ENCODE results near the gene LSM10.

The LSM10 gene

DNA sequence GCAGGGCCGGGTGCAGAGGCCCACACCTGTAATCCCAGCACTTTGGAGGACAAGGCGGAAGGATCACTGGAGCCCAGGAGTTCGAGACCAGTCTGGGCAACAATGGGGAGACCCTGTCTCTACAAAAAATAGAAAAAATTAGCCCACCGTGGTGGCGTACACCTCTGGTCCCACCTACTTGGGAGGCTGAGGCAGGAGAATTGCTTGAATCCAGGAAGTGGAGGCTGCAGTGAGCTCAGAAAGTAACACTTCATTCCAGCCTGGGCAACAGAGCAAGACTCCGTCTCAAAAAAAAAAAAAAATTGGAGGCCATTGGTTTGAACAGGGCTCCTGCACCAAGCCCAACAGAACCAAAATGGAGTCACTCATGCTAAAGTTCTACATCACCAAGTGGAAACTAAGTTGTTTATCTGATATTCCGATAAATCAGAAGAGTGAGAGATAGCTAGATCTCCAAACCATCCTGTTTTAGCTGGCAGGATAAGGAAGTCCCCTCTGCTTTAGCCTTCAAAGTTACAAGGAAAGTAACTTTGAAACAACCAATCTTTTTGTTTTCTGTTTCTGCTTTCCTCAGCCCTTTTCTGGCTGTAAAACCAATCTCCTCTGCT lies 766 bp upstream of the LSM10 start:
- ChIA-PET CTCF (interaction anchor here (0.7 kb wide), 2 partner anchors 111 to 741 kb away, joined by 3 read pairs; no protein-coding TSS in a partner anchor), POLR2A (interaction anchor here (0.8 to 7.7 kb wide), 6 partner anchors 11 to 21 kb away, joined by 3 to 147 read pairs (median 6); partner anchors contain the start of gene STK40)
- DNase-seq (ENCODE audit: extremely low spot score): no peak
- TF ChIP-seq L3MBTL2 (conservative IDR thresholded peaks at IDR 0.05) (no peak), TARDBP (IDR thresholded peaks at IDR 0.05) (no peak), HDGF (IDR thresholded peaks at IDR 0.05; ENCODE audit: borderline replicate concordance) (no peak), ARNT (IDR thresholded peaks at IDR 0.05) (no peak), FOXM1 (IDR thresholded peaks at IDR 0.05; ENCODE audit: borderline replicate concordance) (no peak), FOXK2 (IDR thresholded peaks at IDR 0.05) (no peak), SP1 (IDR thresholded peaks at IDR 0.05) (no peak), PKNOX1 (IDR thresholded peaks at IDR 0.05) (no peak), BHLHE40 (IDR thresholded peaks at IDR 0.05; ENCODE audit: borderline replicate concordance) (no peak), LEF1 (IDR thresholded peaks at IDR 0.05; ENCODE audit: borderline replicate concordance) (no peak), NFRKB (IDR thresholded peaks at IDR 0.05) (no peak), FOXA1 (IDR thresholded peaks at IDR 0.05) (no peak), ELF4 (IDR thresholded peaks at IDR 0.05) (no peak), CTBP1 (IDR thresholded peaks at IDR 0.05; ENCODE audit: borderline replicate concordance) (no peak), SUZ12 (IDR thresholded peaks at IDR 0.05) (no peak)

DNA sequence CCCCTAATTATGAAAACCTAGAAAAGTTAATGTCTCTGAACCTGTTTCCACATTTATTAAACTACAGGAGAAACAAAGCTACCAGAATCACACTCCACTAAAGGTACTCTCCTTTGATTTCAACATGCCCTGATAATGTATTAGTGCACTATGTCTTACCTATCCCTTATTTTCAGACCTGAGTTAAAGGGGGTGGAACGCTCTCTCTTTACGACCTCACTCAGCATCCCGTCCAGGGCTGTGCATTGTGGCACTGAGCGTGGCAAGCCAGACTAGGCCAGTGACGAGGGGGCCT lies 678 bp downstream of the LSM10 start:
- CTCF ChIA-PET: no interaction called here
- TF ChIP-seq SP1 (IDR thresholded peaks at IDR 0.05): no peak
- TF ChIP-seq CTBP1 (IDR thresholded peaks at IDR 0.05; ENCODE audit: borderline replicate concordance): no peak
- no peak for TF ChIP-seq BHLHE40 (IDR thresholded peaks at IDR 0.05; ENCODE audit: borderline replicate concordance)
- TF ChIP-seq TARDBP (IDR thresholded peaks at IDR 0.05): no peak
- no peak for TF ChIP-seq ZNF384 (IDR thresholded peaks at IDR 0.05)
- no peak for TF ChIP-seq ELF4 (IDR thresholded peaks at IDR 0.05)
- no peak for TF ChIP-seq PKNOX1 (IDR thresholded peaks at IDR 0.05)
- TF ChIP-seq FOXA1 (IDR thresholded peaks at IDR 0.05): no peak
- no peak for TF ChIP-seq HDGF (IDR thresholded peaks at IDR 0.05; ENCODE audit: borderline replicate concordance)
- TF ChIP-seq ARNT (IDR thresholded peaks at IDR 0.05): no peak
- no peak for TF ChIP-seq FOXM1 (IDR thresholded peaks at IDR 0.05; ENCODE audit: borderline replicate concordance)
- TF ChIP-seq FOXK2 (IDR thresholded peaks at IDR 0.05): no peak
- no peak for TF ChIP-seq L3MBTL2 (conservative IDR thresholded peaks at IDR 0.05)
- TF ChIP-seq NFRKB (IDR thresholded peaks at IDR 0.05): no peak
- no peak for TF ChIP-seq LEF1 (IDR thresholded peaks at IDR 0.05; ENCODE audit: borderline replicate concordance)
- POLR2A ChIA-PET: interaction anchor here (0.6 to 7.7 kb wide), 11 partner anchors 9 to 247 kb away, joined by 3 to 147 read pairs (median 5); partner anchors contain the start of genes OSCP1, STK40 and TRAPPC3
- no peak for DNase-seq (ENCODE audit: extremely low spot score)

GRCh38 chr1:36396359-36396758 lies 1.3 kb downstream of the LSM10 start:
- no peak for DNase-seq (ENCODE audit: extremely low spot score)
- CTCF ChIA-PET: no interaction called here
- POLR2A ChIA-PET: interaction anchor here (1.5 to 7.7 kb wide), 3 partner anchors 9 to 16 kb away, joined by 6 to 147 read pairs (median 7); partner anchors contain the start of gene STK40
- TF ChIP-seq L3MBTL2 (conservative IDR thresholded peaks at IDR 0.05) (no peak), FOXA1 (IDR thresholded peaks at IDR 0.05) (no peak), FOXM1 (IDR thresholded peaks at IDR 0.05; ENCODE audit: borderline replicate concordance) (no peak)

- DNase-seq (ENCODE audit: extremely low spot score): no peak
- ChIA-PET POLR2A (no interaction called here), CTCF (no interaction called here)
- TF ChIP-seq L3MBTL2 (conservative IDR thresholded peaks at IDR 0.05): no peak
- no peak for TF ChIP-seq ARNT (IDR thresholded peaks at IDR 0.05)
- TF ChIP-seq CTBP1 (IDR thresholded peaks at IDR 0.05; ENCODE audit: borderline replicate concordance): no peak
- TF ChIP-seq TARDBP (IDR thresholded peaks at IDR 0.05): no peak
- no peak for TF ChIP-seq SP1 (IDR thresholded peaks at IDR 0.05)
- TF ChIP-seq NFRKB (IDR thresholded peaks at IDR 0.05): no peak
- no peak for TF ChIP-seq ZNF384 (IDR thresholded peaks at IDR 0.05)
- no peak for TF ChIP-seq HDGF (IDR thresholded peaks at IDR 0.05; ENCODE audit: borderline replicate concordance)
- no peak for TF ChIP-seq LEF1 (IDR thresholded peaks at IDR 0.05; ENCODE audit: borderline replicate concordance)
- TF ChIP-seq FOXK2 (IDR thresholded peaks at IDR 0.05): no peak
- no peak for TF ChIP-seq FOXM1 (IDR thresholded peaks at IDR 0.05; ENCODE audit: borderline replicate concordance)
- no peak for TF ChIP-seq PKNOX1 (IDR thresholded peaks at IDR 0.05)
Observed at GRCh38 chr1:36393686-36394085, 4.0 kb downstream of the LSM10 start.

DNA sequence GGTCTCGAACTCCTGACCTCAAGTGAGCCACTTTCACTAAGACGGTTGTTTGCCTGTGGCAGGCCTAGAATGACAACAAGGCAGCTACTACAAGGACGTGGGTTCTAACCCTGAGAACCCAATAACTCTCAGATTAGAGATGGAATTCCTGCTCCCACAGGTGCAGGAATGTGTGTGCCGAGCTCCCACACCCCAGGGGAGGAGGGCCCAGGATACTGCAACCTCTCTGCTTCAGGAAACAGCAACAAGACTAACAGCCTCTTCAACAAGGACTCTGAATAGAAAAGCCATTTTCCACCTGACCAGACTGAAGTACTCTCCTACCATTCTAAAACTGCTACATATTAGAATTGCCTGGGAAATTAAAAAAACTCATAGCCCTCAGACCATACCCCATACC lies 4.9 kb downstream of the LSM10 start:
- TF ChIP-seq L3MBTL2 (conservative IDR thresholded peaks at IDR 0.05): no peak
- TF ChIP-seq BHLHE40 (IDR thresholded peaks at IDR 0.05; ENCODE audit: borderline replicate concordance): no peak
- TF ChIP-seq ARNT (IDR thresholded peaks at IDR 0.05): no peak
- TF ChIP-seq NFRKB (IDR thresholded peaks at IDR 0.05): no peak
- TF ChIP-seq PKNOX1 (IDR thresholded peaks at IDR 0.05): no peak
- no peak for TF ChIP-seq TARDBP (IDR thresholded peaks at IDR 0.05)
- no peak for TF ChIP-seq ZNF384 (IDR thresholded peaks at IDR 0.05)
- no peak for TF ChIP-seq FOXA1 (IDR thresholded peaks at IDR 0.05)
- no peak for TF ChIP-seq LEF1 (IDR thresholded peaks at IDR 0.05; ENCODE audit: borderline replicate concordance)
- TF ChIP-seq SP1 (IDR thresholded peaks at IDR 0.05): no peak
- no peak for TF ChIP-seq FOXM1 (IDR thresholded peaks at IDR 0.05; ENCODE audit: borderline replicate concordance)
- no peak for TF ChIP-seq ELF4 (IDR thresholded peaks at IDR 0.05)
- TF ChIP-seq CTBP1 (IDR thresholded peaks at IDR 0.05; ENCODE audit: borderline replicate concordance): no peak
- TF ChIP-seq FOXK2 (IDR thresholded peaks at IDR 0.05): no peak
- TF ChIP-seq SUZ12 (IDR thresholded peaks at IDR 0.05): no peak
- TF ChIP-seq HDGF (IDR thresholded peaks at IDR 0.05; ENCODE audit: borderline replicate concordance): no peak
- DNase-seq (ENCODE audit: extremely low spot score): no peak
- CTCF ChIA-PET: interaction anchor here (0.5 kb wide), 1 partner anchor 11 kb away, joined by 5 read pairs; no protein-coding TSS in a partner anchor
- POLR2A ChIA-PET: no interaction called here

Measured in HEK293T (cell line).